GM12875 (cell line): ENCODE data around the gene PCDHGB6.

Source experiments
- H3K4me3 ChIP-seq: one replicate; pipeline ENCODE4 v1.5.1; 2011; ENCODE audit warnings: low read depth, low read length, control low read depth
- CTCF ChIP-seq: IDR thresholded peaks from 2 replicates; pipeline ENCODE4 v1.5.1; 2011; ENCODE audit warnings: low read depth, mild to moderate bottlenecking, control low read depth, inconsistent platforms, low read length, moderate library complexity, borderline replicate concordance; ENCODE audit not compliant: insufficient read depth

The PCDHGB6 gene

GRCh38 chr5:141441571-141442170 is 33.9 kb downstream of the PCDHGB6 start:
- TF ChIP-seq CTCF = no peak
- H3K4me3 ChIP-seq = no peak overlapping the region
